ENCODE data around the gene INKA2. TPM values are rescaled to one million over a fixed set of nuclear protein-coding genes. Genes with fewer than 3 reads are reported as not detected.
"Not testable (repeated sequence)": the region's sequence is repeated elsewhere in the genome, so short reads cannot be mapped to it uniquely, and the experiment has no call there.

The INKA2 gene
- polyA plus RNA-seq, 1 donor, result 2.2 TPM

GRCh38 chr1:111751906-111752575 is 12.8 kb upstream of the INKA2 start:
- DNase-seq, result no peak

GRCh38 chr1:111750856-111751255 is 11.7 kb upstream of the INKA2 start:
- no peak for DNase-seq

- DNase-seq, result no peak
These were observed 10.4 kb upstream of the INKA2 start for GRCh38 chr1:111749628-111750027.

- no peak for DNase-seq
These were observed 8.8 kb upstream of the INKA2 start for GRCh38 chr1:111747947-111748346.

- no peak for DNase-seq
These were observed 8.1 kb upstream of the INKA2 start for GRCh38 chr1:111747282-111747734.

GRCh38 chr1:111746614-111746999 is 7.4 kb upstream of the INKA2 start:
- DNase-seq, result no peak

GRCh38 chr1:111745675-111746613 is 6.7 kb upstream of the INKA2 start:
- DNase-seq, result no peak

- DNase-seq, result no peak
These were observed 4.5 kb upstream of the INKA2 start for GRCh38 chr1:111743679-111744101.

- no peak for DNase-seq
These were observed 3.8 kb upstream of the INKA2 start for GRCh38 chr1:111742938-111743549.

- DNase-seq, result not testable (repeated sequence)
These were observed 3.1 kb upstream of the INKA2 start for GRCh38 chr1:111742292-111742691.

- no peak for DNase-seq
These were observed 950 bp upstream of the INKA2 start for GRCh38 chr1:111739925-111740765.

- peak; percentile 60 for DNase-seq
These were observed 580 bp downstream of the INKA2 start for GRCh38 chr1:111738436-111739193.

GRCh38 chr1:111738133-111738435 is 1.1 kb downstream of the INKA2 start:
- no peak for DNase-seq

GRCh38 chr1:111737216-111738132 is 1.7 kb downstream of the INKA2 start:
- no peak for DNase-seq

- DNase-seq, result no peak
These were observed 2.5 kb downstream of the INKA2 start for GRCh38 chr1:111736548-111737215.

GRCh38 chr1:111735858-111736544 is 3.2 kb downstream of the INKA2 start:
- DNase-seq, result no peak

GRCh38 chr1:111735321-111735720 is 3.9 kb downstream of the INKA2 start:
- DNase-seq, result no peak

GRCh38 chr1:111734856-111735255 is 4.3 kb downstream of the INKA2 start:
- DNase-seq, result no peak

- DNase-seq, result no peak
These were observed 4.8 kb downstream of the INKA2 start for GRCh38 chr1:111734426-111734825.

Data from left kidney (tissue), 2 donors.